AG20443 (cell line): ENCODE measurements around the gene LNX2.

Experiments
- DNase-seq: peaks from one replicate; pipeline ENCODE4 v3.0.0; 2012; ENCODE audit warnings: low spot score, mixed read lengths

Gene LNX2

DNA sequence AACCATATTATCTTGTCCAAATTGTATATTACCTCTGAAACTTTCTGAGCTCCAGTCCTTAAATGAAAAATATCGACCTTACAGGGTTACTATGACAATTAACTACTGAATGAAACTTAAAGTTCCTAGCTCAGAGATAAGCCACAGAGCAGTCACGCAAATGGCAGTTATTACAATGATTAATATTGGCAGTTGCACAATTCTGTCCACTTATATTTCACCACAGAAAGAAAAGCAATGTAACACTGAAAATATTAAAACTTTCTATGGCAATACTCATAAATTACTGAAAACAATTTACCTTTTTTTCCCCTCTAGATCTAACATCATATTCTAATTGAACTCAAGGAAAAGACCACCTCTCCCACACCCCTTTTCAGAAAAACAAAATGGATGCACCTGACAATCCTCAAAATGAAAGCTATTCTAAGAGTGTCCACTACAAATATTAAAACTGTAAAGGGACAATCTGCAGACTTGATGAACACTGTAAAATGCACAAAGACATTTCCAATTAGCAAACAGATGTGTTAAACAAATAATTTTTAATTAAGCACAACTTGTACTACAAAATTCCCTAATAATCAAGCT is 14.6 kb downstream of the LNX2 start:
- DNase-seq = no peak

DNA sequence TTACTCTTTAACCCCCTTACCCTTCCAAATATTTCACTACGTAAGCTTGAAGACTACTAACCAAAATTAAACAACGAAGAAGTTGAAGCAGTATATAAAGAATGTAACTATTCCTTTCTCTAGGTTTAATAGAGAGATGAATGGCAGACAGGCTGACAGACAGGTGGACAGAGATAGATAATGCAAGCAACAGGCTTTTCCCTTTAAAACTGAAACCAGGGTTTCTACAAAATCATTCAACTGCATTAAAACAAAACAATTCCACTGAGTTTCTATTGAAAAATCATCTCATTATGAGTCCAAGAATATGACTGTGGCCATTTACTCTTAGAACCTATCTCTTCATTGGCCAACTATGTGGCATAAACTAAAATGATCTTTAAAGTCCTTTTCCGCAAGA is 15.2 kb downstream of the LNX2 start:
- no peak for DNase-seq

DNA sequence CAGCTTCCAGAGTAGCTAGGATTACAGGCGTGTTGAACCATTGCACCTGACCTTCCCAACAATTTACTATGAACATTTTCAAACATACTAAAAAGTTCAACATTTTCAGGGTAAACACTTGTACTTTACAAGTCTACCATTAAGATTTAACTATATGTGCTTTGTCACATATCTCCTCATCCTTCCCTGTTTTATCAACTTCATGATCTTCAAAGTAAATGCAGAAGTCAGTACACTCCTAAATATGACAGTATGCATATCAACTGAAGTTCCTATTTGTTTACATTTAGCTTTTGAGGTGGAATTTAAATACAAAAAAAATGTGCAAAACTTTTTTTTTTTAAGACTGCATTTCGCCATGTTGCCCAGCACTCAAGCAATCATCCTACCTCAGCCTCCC is 18.5 kb downstream of the LNX2 start:
- no peak for DNase-seq

DNA sequence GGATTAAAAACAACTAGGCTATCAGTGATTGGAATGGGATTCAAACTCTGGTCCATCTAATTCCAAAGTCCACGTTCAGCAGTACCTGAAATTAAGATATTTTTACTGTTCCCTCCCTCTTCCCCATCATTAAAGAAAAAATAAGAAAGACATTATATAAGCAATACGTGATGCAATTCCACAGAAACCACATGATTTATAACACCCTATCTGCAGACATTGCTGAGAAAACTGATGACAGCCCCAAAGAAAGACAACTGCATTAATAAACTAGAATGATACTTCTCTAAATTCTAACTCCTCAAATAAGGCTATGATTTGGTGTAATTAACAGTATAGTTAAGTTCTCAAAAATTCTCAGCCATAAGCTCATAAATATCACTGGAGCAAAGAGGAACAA is 19.1 kb downstream of the LNX2 start:
- no peak for DNase-seq

DNA sequence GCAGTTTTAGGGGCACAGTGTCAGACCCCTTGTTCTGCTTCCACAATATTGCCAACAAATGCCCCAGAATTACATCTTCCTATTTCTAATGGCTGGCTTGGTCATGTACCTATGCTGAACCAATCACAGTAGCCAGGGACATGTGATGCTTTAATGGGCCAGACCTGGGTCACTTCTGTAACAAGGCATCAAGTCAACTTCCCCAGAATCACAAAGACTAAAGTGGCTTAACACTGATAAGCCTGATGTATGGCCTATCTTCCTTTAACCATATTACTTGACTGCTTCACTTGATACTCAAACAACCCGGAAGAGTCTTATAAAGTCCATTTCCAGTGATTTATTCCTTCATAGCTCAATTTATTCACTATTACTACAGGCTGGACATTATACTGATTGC is 19.6 kb downstream of the LNX2 start:
- DNase-seq = no peak

DNA sequence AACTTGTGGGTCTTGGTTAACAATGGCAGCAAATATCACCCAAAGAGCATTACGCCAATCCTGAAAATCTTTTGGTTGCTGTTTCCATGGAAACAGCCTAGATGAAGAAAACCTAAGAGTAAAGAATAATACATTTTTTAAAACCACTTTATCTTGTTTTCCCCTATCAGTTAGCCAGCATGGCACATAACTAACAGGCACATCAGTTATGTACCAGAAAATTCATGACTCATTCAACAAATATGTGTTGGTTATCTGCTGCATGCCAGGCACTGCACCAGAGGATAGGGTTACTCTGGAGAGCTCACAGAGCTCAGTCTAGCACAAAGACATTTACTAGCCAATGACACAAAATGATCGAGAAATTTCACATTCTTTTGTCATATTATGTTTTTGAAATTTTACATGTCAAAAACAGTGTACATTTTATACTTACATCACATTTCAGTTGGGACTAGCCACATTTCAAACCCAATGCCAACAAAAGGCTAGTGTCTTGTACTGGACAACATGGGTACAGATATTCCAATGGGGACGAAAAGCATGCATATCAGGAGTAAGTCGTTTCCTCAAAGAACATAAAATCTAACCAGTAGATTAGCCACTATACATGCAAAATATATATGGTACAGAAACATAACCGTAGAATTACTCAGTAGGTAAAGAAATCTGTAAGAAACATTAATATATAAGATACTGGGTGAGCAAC is 20.3 kb downstream of the LNX2 start:
- peak; percentile 70 for DNase-seq

DNA sequence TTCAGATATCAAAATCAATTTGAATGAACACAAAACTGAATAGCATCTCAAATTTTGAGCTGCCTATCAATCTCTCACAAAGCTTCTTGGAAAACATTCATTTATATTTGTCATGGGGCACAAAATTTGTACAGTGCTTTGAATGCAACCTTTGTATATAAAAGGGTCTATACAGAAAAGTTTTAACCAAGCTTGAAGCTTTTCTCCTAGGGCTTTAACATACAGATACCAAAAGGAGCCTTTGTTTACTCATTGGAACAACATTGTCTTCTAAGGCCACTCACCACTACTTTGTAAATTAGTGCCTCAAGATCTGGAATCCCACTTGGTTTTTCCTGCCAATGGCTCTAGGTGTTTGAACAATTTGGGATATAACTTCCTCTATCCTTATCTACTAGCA is 21.2 kb downstream of the LNX2 start:
- DNase-seq = no peak

DNA sequence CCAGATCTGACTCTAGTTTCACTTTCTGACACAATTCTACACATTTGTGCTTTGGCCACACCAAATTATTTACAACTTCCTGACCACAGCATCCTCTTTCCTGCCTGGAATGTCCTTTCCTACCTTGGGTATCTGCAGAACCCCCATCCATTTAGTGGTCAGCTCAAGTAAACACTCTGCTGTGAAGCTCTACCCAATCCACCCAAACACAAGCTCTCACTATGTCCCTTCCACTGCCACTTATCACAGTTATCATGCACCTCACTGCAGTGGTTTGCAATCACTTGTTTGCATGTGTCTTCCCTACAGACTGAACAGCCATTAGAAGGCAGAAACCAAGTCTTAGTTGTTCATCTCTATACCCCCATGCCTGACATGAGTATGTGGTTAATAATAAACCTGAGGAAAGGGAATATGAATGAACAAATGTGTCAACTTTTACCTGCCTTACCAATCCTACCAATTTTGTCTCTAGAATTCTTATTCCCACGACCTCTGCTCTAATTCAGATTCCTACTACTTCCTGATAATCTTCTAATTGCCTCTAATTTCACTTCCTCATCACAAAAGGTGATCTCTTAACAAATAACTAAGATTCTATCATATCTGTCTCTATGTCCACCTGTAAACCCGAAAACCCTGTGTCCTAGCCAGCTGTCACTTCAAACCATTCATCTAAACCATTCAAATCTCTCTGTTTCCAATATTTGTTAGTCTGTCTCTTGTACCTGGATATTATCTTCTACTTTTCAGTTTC is 25.1 kb downstream of the LNX2 start:
- DNase-seq = no peak

DNA sequence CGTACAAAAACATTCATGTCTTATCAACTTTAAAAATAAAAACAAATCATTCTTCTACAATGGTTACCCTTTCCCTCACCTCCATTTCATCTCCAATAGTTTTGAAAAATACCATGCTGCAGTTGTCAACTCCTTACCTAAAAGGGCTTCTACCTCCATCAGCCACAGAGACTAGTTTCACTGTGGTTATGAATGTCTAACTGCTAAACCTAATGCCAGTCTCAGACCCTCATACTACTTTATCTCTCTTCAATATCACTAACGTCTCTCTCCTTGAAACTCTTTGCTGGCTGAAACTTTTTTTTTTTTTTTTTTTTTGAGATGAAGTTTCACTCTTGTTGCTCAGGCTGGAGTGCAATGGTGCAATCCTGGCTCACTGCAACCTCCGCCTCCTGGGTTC is 27.1 kb downstream of the LNX2 start:
- DNase-seq = no peak

DNA sequence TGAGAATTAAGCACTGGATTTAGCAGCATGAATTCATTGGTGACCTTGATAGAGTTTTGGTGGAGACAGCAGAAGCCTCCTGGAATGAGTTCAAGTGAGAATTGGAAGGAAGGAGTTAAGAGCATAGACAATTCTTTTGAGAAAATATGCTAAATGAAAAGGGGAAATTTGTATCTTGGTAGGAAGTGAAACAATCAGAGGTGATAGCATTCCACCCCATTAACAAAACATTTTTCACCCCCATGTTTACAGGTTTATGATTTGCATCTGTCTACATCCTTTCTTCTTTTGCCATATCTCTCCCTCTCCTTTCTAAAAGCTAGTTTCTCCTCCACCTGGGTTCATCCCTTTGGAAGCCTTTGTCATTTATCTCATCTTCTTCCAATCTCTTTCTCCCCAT is 27.5 kb downstream of the LNX2 start:
- no peak for DNase-seq

DNA sequence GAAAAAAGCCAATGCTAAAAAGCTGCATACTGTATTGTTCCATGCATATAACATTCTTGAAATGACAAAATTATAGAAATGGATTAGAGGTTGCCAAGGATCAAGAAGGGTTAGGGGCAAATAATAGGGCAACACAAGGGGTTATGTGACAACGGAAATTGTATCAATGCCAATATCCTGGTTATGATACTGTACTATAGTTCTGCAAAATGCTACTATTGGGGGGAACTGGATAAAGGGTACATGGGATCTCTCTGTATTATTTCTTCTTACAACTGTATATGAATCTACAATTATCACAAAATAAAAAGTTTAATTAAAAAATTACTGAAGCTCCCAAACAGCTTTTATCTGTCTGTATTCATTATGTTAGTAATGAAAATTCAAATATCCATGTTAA is 31.9 kb downstream of the LNX2 start:
- DNase-seq = no peak

DNA sequence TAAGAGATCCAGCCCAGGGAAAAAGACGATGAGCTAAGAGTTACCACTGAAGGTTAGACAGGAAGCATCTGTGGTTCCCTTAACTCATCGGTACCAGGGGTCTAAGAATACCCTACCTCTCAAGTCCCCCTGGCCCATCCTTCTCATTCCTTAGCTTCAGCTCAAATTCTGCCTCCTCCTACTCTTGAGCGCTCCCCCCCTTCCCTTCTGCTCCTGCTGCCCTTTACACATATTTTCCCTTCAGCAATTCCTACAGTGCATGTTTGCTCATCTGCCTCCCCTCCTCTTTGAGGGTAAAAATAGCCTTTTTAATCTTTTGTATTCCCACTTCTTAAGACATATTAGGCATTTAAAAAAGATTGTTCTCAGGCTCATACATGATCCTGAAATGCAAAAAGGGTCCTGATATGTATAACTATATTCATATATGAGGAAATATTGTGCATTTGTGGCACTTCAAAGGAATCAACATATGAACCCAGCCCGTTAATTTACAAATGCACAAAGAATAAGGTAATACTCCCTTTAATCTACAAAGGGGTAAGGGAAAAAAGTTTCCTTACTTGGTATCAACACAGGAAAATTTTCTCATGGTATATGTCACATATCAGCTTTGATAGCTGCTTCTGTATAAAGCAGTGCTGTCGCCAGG is 33.1 kb downstream of the LNX2 start:
- no peak for DNase-seq

DNA sequence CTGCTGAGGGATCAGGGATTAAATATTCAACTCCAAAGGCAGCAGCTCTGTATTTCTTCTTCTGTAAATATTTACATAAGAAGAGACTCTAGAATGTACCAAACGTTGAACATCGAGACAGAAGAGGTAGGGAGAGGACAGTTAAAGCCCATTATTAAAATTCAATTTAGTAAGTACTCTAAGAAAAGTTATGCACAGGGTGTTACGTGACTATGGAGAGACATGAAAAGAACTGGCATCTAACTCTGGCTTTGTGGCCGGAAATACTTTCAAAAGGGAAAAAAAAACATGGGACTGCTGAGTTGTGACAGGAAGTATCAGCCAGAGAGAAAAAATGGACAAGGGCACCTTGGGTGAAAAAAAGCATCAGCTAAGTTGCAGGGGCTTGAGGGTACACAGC is 36.7 kb downstream of the LNX2 start:
- peak; percentile 14 for DNase-seq

DNA sequence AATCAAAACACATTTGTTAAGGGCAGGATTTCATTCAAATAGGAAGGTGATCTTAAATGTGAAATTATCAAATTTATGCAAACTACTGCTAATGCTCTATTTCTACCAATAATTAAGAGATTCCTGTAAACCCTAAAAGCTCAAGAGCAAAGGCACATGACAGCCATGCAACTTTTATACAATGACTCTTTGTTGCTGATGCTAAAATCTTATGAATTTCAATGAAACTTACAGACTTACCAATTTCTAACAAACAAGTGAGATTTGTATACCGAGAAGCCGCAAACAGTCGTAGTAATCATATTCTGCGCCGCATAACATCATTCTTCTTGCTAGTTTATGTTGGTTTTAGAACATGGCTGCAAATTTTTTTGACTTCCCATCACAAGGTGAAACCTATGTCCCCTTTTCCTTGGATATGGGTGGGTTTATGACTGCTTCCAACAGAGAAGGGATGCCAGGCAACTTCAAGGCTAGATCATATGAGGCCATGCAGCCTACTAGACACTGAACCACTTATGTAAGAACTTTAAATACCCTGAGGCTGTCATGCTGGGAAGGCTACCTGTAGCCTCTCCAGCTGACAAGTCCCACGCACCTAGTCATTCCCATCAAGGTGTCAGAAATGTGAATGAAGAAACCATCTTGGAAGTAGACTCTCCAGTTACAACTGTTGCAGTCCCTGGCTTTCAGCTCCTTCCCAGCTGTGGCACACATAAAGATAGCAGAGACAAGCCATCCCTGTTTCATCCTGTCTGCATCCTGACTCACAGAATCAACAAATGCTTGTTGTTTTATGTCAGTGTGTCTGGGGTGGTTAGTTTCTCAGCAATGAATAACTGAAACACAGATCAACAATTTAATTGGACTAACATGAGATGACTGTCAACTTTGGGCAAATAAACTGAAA is 42.0 kb downstream of the LNX2 start:
- DNase-seq = peak; percentile 40

DNA sequence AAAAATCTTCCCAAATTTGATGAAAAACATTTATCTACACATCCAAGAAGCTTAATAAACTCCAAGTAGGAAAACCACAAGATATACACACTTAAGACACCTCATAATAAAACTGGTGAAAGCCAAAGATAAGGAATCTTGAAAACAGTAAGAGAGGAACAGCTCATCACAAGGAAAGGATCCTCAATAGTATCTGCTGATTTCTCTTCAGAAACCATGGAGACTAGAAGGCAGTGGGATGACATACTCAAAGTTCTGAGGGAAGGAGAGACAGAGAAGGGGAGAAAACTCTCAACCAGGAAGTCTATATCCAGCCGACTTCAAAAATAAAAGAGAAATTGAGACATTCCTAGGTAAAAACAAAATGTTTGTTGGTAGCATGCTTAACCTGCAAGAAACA is 45.7 kb downstream of the LNX2 start:
- DNase-seq = no peak

DNA sequence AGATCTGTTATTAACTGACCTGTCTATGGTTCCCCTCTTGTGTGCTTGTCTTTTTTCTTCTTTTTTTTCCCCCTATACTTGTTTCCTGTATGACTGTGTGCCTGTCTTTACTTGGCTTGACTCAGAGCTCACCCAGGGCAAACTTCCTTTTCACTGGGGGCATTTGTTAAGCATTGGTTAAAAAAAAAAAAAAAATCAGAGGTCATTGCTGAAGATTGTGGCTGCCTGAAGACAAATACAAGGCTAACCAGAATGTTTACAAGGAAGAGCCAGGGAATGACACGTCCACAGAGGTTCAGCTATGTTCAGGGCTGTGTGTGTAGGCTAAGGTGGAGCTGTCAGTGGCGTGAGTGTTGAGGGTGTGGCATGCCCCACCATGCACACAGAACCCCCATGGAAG is 47.1 kb downstream of the LNX2 start:
- DNase-seq = no peak

DNA sequence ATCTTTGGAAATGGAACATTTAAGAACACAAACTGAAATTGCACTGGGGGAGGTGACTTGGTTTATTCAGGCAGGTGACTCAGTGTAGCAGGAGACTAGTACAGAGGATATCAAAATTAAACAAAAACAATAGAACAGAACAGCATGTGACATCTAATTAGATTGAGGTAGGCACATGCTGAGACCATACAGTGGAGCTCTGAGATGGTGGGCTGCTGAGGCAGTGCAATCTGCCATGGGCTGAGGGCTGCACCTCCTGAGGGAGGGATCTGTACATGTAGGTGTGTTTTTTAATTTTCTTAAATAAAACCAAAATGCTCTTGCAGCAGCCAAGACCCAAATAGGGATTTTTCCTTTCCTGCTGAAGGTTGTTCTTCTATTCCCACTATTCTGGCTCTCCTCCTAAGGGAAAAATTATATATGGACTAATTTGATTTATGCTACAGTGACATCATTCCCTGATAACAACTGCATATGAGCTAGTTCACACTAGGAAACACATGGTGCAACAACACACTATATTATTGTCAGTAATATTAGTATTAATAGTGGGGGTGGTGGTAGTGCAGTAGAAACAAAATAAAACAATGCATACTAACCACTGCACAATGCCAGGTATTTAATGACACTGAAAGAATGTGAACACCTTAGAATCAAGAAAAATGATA is 48.0 kb downstream of the LNX2 start:
- DNase-seq = no peak

DNA sequence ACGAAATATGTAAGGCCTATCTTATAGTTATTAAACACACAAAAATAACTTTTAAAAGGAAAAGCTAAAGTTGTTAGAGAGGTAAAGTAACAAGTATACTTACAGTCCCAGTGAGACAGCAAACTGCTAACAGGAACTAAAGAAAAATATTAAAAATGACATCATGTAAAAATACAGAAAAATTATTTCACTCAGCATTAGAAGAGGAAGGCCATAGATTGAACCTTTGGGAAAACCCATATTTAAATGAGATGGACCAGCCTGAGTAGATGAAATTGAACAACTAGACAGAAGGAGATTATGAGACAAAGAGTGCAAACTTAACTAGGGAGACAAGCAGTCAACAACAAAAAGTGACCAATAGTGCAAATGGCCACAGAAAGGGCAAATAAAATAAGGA is 49.4 kb downstream of the LNX2 start:
- DNase-seq = no peak

DNA sequence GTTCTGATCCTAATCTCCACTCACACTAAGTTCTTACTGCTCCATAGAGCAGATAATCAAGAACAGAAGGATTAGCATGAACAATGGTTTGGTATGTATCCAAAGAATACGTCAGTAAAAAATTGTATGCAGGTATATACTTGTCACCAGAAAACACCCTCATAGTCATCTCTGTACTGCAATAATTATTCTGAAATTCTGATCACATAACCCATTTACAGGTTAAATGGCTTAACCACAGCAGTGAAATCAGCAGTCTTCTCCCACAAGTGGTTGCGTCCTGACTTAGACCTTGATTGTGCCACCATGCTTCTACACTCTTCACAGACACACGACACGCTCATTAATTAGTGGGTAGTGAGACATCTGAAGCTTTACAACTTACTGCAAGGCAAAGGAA is 50.9 kb downstream of the LNX2 start:
- no peak for DNase-seq

DNA sequence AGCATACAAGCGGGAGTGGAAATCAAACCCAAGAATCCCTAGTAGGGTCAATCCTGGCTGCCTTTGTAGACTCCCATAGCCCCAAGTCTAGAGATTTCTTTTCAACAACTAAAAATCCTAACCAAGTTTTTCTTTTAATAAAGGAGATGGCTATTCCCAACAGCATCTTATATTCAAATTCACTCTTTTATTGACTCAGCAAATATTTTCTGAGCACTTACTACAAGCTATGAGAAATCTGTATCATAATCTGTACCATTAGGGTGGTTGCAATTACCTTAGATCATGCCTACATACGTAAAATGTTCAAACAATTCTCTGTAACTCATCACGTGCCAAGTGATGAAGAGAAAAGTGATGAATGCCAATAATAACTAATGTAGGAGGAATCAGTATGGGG is 54.5 kb downstream of the LNX2 start:
- DNase-seq = no peak

DNA sequence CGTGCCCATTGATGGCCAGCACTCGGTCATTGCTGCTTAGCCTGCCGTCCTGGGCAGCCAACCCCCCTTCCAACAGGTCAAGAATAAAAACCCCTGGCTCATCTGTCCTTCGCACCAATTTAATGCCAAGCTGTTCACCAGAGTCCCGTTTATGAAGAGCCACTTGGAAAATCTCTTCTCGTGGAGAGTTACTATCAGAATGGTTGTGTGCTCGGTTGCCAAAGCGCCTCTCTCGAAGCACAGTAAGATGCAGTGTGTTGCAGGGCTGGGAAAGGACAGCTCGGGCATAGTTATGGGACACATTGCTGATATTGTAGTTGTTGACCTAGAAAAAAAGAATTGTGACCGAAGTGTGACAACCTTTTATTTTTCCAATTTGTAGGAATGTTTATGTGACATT is 57.9 kb downstream of the LNX2 start:
- no peak for DNase-seq
